Right forelimb (tissue), 1 donor: ENCODE measurements around the gene RSRC2.
"Not testable (repeated sequence)": the region's sequence is repeated elsewhere in the genome, so short reads cannot be mapped to it uniquely, and the experiment has no call there.

ENCODE experiments used
- DNase-seq: peaks from one replicate; pipeline ENCODE4 v3.0.0-alpha.2; 2018

The RSRC2 gene

GRCh38 chr12:122517877-122518276 is 8.9 kb downstream of the RSRC2 start:
- no peak for DNase-seq

- no peak for DNase-seq
These were observed 10.0 kb downstream of the RSRC2 start for GRCh38 chr12:122516544-122517361.

DNA sequence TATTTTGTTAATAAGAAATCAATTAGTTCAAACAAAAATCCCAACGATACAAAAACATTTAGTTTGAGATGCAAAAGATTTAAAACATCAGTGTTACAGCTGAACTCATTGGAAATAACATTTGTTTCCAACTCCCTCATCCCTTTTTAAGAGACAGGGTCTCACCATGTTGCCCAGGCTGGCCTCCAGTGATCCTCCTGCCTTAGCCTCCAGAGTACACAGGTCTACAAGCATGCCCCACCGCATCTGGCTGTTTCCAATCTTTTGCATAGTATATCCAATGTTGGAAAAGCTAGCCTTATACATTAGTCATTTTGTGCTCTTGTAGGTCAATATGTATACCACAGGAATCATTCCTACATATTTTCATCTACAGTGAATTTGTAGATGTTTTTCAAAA is 11.5 kb downstream of the RSRC2 start:
- no peak for DNase-seq

GRCh38 chr12:122513660-122514059 is 13.1 kb downstream of the RSRC2 start:
- DNase-seq = no peak

GRCh38 chr12:122513028-122513427 is 13.7 kb downstream of the RSRC2 start:
- DNase-seq = not testable (repeated sequence)

- no peak for DNase-seq
These were observed 18.6 kb downstream of the RSRC2 start for GRCh38 chr12:122508163-122508562.

- no peak for DNase-seq
These were observed 20.3 kb downstream of the RSRC2 start for GRCh38 chr12:122506393-122506938.

DNA sequence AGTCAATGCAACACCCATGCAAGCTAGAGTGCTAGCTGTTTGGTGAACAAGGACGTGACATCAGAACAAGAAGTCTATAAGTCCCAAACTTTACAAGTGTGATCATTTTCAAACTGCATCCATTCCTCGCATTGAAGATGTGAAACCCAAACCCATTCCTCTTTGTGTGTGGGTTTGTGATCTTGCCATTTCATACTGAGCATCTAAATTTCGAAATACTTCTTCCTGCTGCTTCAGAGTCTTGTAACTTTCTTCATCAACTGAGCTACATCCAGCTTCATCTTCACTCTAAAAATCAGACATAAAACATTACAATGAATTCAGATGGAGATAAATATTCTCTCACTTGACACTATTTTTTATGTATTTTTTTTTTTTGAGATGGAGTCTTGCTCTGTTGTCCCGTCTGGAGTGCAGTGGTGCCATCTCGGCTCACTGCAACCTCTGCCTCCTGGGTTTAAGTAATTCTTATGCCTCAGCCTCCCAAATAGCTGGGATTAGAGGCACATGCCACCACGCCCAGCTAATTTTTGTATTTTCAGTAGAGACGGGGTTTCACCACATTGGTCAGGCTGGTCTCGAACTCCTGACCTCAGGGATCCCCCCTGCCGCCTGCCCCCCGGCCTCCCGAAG is 21.2 kb downstream of the RSRC2 start:
- no peak for DNase-seq

DNA sequence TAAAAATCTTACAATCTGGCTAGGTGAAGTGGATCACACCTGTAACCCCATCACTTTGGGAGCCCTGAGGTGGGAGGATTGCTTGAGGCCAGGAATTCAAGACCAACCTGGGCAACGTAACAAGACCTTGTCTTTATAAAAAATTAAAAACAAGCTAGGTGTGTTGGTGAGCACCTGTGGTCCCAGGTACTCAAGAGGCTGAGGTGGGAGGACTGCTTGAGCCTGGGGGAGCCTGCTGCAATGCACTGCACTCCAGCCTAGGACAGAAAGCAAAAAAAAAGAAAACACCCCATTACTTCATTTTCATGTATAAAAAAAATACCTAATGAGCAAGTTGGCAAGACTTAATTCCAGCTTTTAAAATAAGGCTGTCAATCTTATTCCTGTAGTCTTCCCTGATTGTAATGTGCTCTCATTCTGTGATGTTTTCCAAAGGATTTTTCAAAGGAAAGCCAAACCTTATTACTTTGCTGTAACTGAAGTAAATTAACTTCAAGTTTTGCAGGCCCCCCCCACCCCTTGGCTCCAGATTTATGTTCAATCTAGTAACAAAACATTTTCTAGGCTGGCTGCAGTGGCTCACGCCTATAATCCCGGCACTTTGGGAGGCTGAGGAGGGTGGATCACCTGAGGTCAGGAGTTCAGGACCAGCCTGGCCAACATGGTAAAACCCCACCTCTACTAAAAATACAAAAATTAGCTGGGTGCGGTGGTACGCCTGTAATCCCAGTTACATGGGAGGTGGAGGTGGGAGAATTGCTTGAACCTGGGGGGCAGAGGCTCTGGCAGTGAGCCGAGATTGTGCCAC is 22.7 kb downstream of the RSRC2 start:
- no peak for DNase-seq

DNA sequence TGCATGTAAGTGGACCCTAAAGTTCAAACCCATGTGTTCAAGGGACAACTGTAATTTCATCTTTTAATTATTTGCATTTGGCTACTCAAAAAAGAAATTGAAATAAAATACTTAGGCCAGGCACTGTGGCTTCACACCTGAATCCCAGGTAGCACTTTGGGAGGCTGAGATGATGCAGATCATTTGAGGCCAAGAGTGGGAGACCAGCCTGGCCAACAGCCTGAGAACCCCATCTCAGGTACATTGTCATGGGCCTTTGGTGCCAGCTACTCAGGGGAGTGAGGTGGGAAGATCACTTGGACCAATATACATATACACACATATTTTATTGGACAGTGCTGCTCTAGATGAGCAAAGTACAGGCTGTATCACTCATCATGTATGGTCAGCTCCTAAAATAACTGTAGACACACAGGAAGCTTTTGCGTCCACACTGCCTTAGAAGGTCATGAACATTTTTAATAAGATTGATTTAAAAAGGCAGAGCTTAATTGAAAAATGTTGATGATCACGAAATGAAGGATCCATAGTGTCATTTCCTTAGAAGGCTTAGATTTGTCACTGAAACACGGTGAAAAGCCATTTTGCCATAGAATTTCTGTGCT is 23.5 kb downstream of the RSRC2 start:
- DNase-seq = no peak

GRCh38 chr12:122501489-122501989 is 25.2 kb downstream of the RSRC2 start:
- DNase-seq = no peak

GRCh38 chr12:122500685-122501488 is 25.8 kb downstream of the RSRC2 start, which contains the start of gene ZCCHC8:
Gene ZCCHC8 (minus strand): TSS chr12:122500932. CDS start chr12:122500840, 92 bp downstream.
- DNase-seq = peak; percentile 97

- peak; percentile 73 for DNase-seq
These were observed 26.6 kb downstream of the RSRC2 start for GRCh38 chr12:122499991-122500684.

GRCh38 chr12:122495258-122495657 is 31.5 kb downstream of the RSRC2 start:
- DNase-seq = no peak

DNA sequence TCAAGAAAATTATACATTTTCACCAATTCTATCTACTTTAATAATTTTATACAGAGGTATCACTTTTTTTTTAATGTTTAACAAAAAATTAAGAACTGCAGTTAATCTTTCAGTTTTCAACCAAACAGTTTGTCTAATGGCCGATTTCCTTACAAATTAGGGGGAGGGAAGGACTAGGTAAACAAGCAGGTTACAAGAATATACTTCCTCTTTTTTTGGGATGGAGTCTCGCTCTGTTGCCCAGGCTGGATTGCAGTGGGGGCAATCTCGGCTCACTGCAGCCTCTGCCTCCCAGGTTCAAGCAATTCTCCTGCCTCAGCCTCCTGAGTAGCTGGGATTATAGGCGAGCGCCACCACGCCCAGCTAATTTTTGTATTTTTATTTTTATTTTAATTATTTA is 33.5 kb downstream of the RSRC2 start:
- DNase-seq = not testable (repeated sequence)

GRCh38 chr12:122491991-122492390 is 34.7 kb downstream of the RSRC2 start:
- DNase-seq = no peak

- DNase-seq = no peak
These were observed 37.7 kb downstream of the RSRC2 start for GRCh38 chr12:122489038-122489437.

- not testable (repeated sequence) for DNase-seq
These were observed 38.9 kb downstream of the RSRC2 start for GRCh38 chr12:122487807-122488206.

- no peak for DNase-seq
These were observed 39.8 kb downstream of the RSRC2 start for GRCh38 chr12:122486805-122487426.

- DNase-seq = not testable (repeated sequence)
These were observed 40.4 kb downstream of the RSRC2 start for GRCh38 chr12:122486360-122486759.
